Measurements from ENCODE around the gene ERN1. TPM values are rescaled to one million over a fixed set of nuclear protein-coding genes. Genes with fewer than 3 reads are reported as not detected.
A peak's percentile ranks its signal among the peaks of the same experiment; 100 is the strongest.

Gene ERN1
- total RNA-seq, 2 experiments from 2014 or later = 45.3 to 47.7 TPM

GRCh38 chr17:64081802-64082799 lies 47.8 kb downstream of the ERN1 start:
- Mint-ChIP-seq H3K36me3 (peaks cover 31% of the 10 kb centered on the region), H3K4me3 (peak overlapping the region; percentile 49), H3K9me3 (no peaks in the 10 kb centered on the region), H3K27me3 (no peaks in the 10 kb centered on the region), H3K27ac (no peak overlapping the region), H3K4me1 (ENCODE audit: low read depth) (peaks cover 29% of the 10 kb centered on the region)
- POLR2A ChIA-PET = interaction anchor here (0.7 to 6.5 kb wide), 11 partner anchors 11 to 62 kb away, joined by 3 to 44 read pairs (median 4); partner anchors contain the start of genes ERN1 and ICAM2
- intact Hi-C loops (cut with micrococcal nuclease) = loop anchor here (1.0 to 2.0 kb wide), 4 partner anchors 21 to 66 kb away; partner anchors contain the start of gene ERN1
- DNase-seq = peak; percentile 74
- CTCF ChIA-PET = interaction anchor here (0.6 to 8.9 kb wide), 10 partner anchors 10 to 54 kb away, joined by 3 to 54 read pairs (median 4); no protein-coding TSS in a partner anchor

- H3K27me3 Mint-ChIP-seq = no peaks in the 10 kb centered on the region
- no peak overlapping the region for H3K4me3 Mint-ChIP-seq
- intact Hi-C loops (cut with micrococcal nuclease) = no loop called here
- H3K36me3 Mint-ChIP-seq = peaks cover 40% of the 10 kb centered on the region
- no peak for DNase-seq
- H3K27ac Mint-ChIP-seq = peak overlapping the region; percentile 3
- peaks cover 39% of the 10 kb centered on the region for H3K4me1 Mint-ChIP-seq (ENCODE audit: low read depth)
- ChIA-PET POLR2A (interaction anchor here (1.5 to 6.5 kb wide), 2 partner anchors 19 to 50 kb away, joined by 4 to 44 read pairs; partner anchors contain the start of gene ERN1), CTCF (interaction anchor here (0.6 to 8.9 kb wide), 6 partner anchors 12 to 54 kb away, joined by 3 to 54 read pairs (median 3); no protein-coding TSS in a partner anchor)
- no peaks in the 10 kb centered on the region for H3K9me3 Mint-ChIP-seq
Observed at GRCh38 chr17:64080174-64080618, 49.7 kb downstream of the ERN1 start.

- peaks cover 55% of the 10 kb centered on the region for H3K36me3 Mint-ChIP-seq
- intact Hi-C loops (cut with micrococcal nuclease) = no loop called here
- no peak for DNase-seq
- peak overlapping the region; percentile 56 for H3K27ac Mint-ChIP-seq
- H3K4me1 Mint-ChIP-seq (ENCODE audit: low read depth) = peaks cover 39% of the 10 kb centered on the region
- POLR2A ChIA-PET = no interaction called here
- no peaks in the 10 kb centered on the region for H3K27me3 Mint-ChIP-seq
- CTCF ChIA-PET = interaction anchor here (1.0 kb wide), 1 partner anchor 9 kb away, joined by 4 read pairs; no protein-coding TSS in a partner anchor
- no peak overlapping the region for H3K4me3 Mint-ChIP-seq
- no peaks in the 10 kb centered on the region for H3K9me3 Mint-ChIP-seq
Observed at GRCh38 chr17:64077379-64077778, 52.6 kb downstream of the ERN1 start.

GRCh38 chr17:64075913-64076312 lies 54.0 kb downstream of the ERN1 start:
- POLR2A ChIA-PET = interaction anchor here (0.5 kb wide), 1 partner anchor 316 kb away, joined by 3 read pairs; no protein-coding TSS in a partner anchor
- Mint-ChIP-seq H3K4me3 (no peak overlapping the region), H3K36me3 (peaks cover 63% of the 10 kb centered on the region), H3K4me1 (ENCODE audit: low read depth) (peaks cover 38% of the 10 kb centered on the region), H3K27ac (peak overlapping the region; percentile 67), H3K9me3 (no peaks in the 10 kb centered on the region), H3K27me3 (no peaks in the 10 kb centered on the region)
- CTCF ChIA-PET = interaction anchor here (1.0 to 2.9 kb wide), 5 partner anchors 13 to 130 kb away, joined by 3 to 14 read pairs (median 5); no protein-coding TSS in a partner anchor
- no peak for DNase-seq
- intact Hi-C loops (cut with micrococcal nuclease) = no loop called here

GRCh38 chr17:64074704-64075426 lies 55.1 kb downstream of the ERN1 start:
- Mint-ChIP-seq H3K4me1 (ENCODE audit: low read depth) (peaks cover 28% of the 10 kb centered on the region), H3K27ac (no peak overlapping the region), H3K4me3 (no peak overlapping the region), H3K36me3 (peaks cover 71% of the 10 kb centered on the region), H3K9me3 (peaks cover 9% of the 10 kb centered on the region), H3K27me3 (no peaks in the 10 kb centered on the region)
- intact Hi-C loops (cut with micrococcal nuclease) = no loop called here
- POLR2A ChIA-PET = no interaction called here
- no peak for DNase-seq
- CTCF ChIA-PET = interaction anchor here (0.8 to 2.9 kb wide), 4 partner anchors 11 to 59 kb away, joined by 3 to 14 read pairs (median 6); no protein-coding TSS in a partner anchor

- CTCF ChIA-PET = interaction anchor here (0.8 to 2.9 kb wide), 4 partner anchors 10 to 59 kb away, joined by 3 to 14 read pairs (median 6); no protein-coding TSS in a partner anchor
- H3K27ac Mint-ChIP-seq = no peak overlapping the region
Observed at GRCh38 chr17:64073771-64074703, 55.9 kb downstream of the ERN1 start.

GRCh38 chr17:64071111-64071510 lies 58.8 kb downstream of the ERN1 start:
- POLR2A ChIA-PET = no interaction called here
- peaks cover 81% of the 10 kb centered on the region for H3K36me3 Mint-ChIP-seq
- H3K9me3 Mint-ChIP-seq = peaks cover 24% of the 10 kb centered on the region
- intact Hi-C loops (cut with micrococcal nuclease) = no loop called here
- no peak for DNase-seq
- peaks cover 30% of the 10 kb centered on the region for H3K4me1 Mint-ChIP-seq (ENCODE audit: low read depth)
- CTCF ChIA-PET = interaction anchor here (0.6 kb wide), 1 partner anchor 891 kb away, joined by 3 read pairs; no protein-coding TSS in a partner anchor
- H3K27me3 Mint-ChIP-seq = no peaks in the 10 kb centered on the region
- no peak overlapping the region for H3K4me3 Mint-ChIP-seq
- H3K27ac Mint-ChIP-seq = no peak overlapping the region

More at GRCh38 chr17:64073771-64074703, 55.9 kb downstream of the ERN1 start:
- Mint-ChIP-seq H3K4me1 (ENCODE audit: low read depth) (peaks cover 23% of the 10 kb centered on the region), H3K27me3 (no peaks in the 10 kb centered on the region), H3K36me3 (peaks cover 73% of the 10 kb centered on the region), H3K4me3 (no peak overlapping the region), H3K9me3 (peaks cover 17% of the 10 kb centered on the region)
- POLR2A ChIA-PET = no interaction called here
- intact Hi-C loops (cut with micrococcal nuclease) = no loop called here
- DNase-seq = no peak

- Mint-ChIP-seq H3K9me3 (peaks cover 24% of the 10 kb centered on the region), H3K4me3 (no peak overlapping the region), H3K27ac (no peak overlapping the region), H3K36me3 (peaks cover 79% of the 10 kb centered on the region), H3K27me3 (no peaks in the 10 kb centered on the region), H3K4me1 (ENCODE audit: low read depth) (peaks cover 30% of the 10 kb centered on the region)
- DNase-seq = no peak
- intact Hi-C loops (cut with micrococcal nuclease) = no loop called here
- POLR2A ChIA-PET = interaction anchor here (0.5 kb wide), 1 partner anchor 58 kb away, joined by 3 read pairs; no protein-coding TSS in a partner anchor
- CTCF ChIA-PET = no interaction called here
Observed at GRCh38 chr17:64070213-64070612, 59.7 kb downstream of the ERN1 start.

- no peak for DNase-seq
- H3K27ac Mint-ChIP-seq = peak overlapping the region; percentile 15
- ChIA-PET CTCF (interaction anchor here (0.7 to 10.4 kb wide), 4 partner anchors 9 to 220 kb away, joined by 3 to 193 read pairs (median 4); partner anchors contain the start of gene ERN1), POLR2A (no interaction called here)
- H3K36me3 Mint-ChIP-seq = peaks cover 86% of the 10 kb centered on the region
- no peak overlapping the region for H3K4me3 Mint-ChIP-seq
- no peaks in the 10 kb centered on the region for H3K27me3 Mint-ChIP-seq
- intact Hi-C loops (cut with micrococcal nuclease) = loop anchor here (10.0 kb wide), 1 partner anchor 436 kb away; the partner anchor contains the start of genes CEP95 and DDX5
- peaks cover 41% of the 10 kb centered on the region for H3K4me1 Mint-ChIP-seq (ENCODE audit: low read depth)
- H3K9me3 Mint-ChIP-seq = peaks cover 24% of the 10 kb centered on the region
Observed at GRCh38 chr17:64069143-64069542, 60.8 kb downstream of the ERN1 start.

- Mint-ChIP-seq H3K9me3 (peaks cover 24% of the 10 kb centered on the region), H3K27ac (peak overlapping the region; percentile 94), H3K27me3 (no peaks in the 10 kb centered on the region), H3K4me3 (no peak overlapping the region), H3K36me3 (peaks cover 88% of the 10 kb centered on the region), H3K4me1 (ENCODE audit: low read depth) (peaks cover 56% of the 10 kb centered on the region)
- ChIA-PET CTCF (interaction anchor here (0.9 to 10.4 kb wide), 4 partner anchors 9 to 121 kb away, joined by 4 to 193 read pairs (median 6); partner anchors contain the start of gene ERN1), POLR2A (interaction anchor here (1.8 kb wide), 1 partner anchor 42 kb away, joined by 6 read pairs; no protein-coding TSS in a partner anchor)
- intact Hi-C loops (cut with micrococcal nuclease) = loop anchor here (1.0 to 10.0 kb wide), 3 partner anchors 17 to 437 kb away; partner anchors contain the start of genes CEP95, DDX5 and ERN1
- DNase-seq = no peak
Observed at GRCh38 chr17:64067657-64068056, 62.3 kb downstream of the ERN1 start.
